OCI-LY3 (cell line): Measurements from ENCODE around the gene RNF144A.

Experiments used
- CTCF ChIP-seq: fragments of 200-600, 300-600 bp; sonication (generic); IDR thresholded peaks from 2 replicates; pipeline ENCODE4 v1.5.1; 2014; ENCODE audit warnings: antibody characterized with exemption, low read length, low read depth
- EZH2phosphoT487 ChIP-seq: fragments of 200-600 bp; shearing (Covaris generic); IDR thresholded peaks from 2 replicates; pipeline ENCODE4 v1.6.1; 2018; ENCODE audit warnings: antibody characterized with exemption, mixed run types, low read depth

GRCh38 chr2:6940820-6941219 lies 23.6 kb downstream of the RNF144A start:
- TF ChIP-seq EZH2phosphoT487 (no peak), CTCF (no peak)
